GM12878 (cell line): ENCODE measurements around the gene SLC6A9. TPM values are rescaled to one million over a fixed set of nuclear protein-coding genes. Genes with fewer than 3 reads are reported as not detected.
A peak's percentile ranks its signal among the peaks of the same experiment; 100 is the strongest.

Experiments
- CHD1 ChIP-seq: IDR thresholded peaks from 2 replicates; pipeline ENCODE4 v1.6.1; 2012; ENCODE audit warnings: low read depth, low read length, improper control_type of control experiment
- EGR1 ChIP-seq, 2 experiments: IDR thresholded peaks; 1 replicate in 1 of 2; 2 replicates in 1 of 2; pipeline ENCODE4 v1.6.1; 2011 to 2012; ENCODE audit warnings: low read depth in 2 of 2, low read length in 2 of 2, borderline replicate concordance in 1 of 2, mild to moderate bottlenecking in 1 of 2, moderate library complexity in 1 of 2
- HDGF ChIP-seq: fragments of 450-650 bp; IDR thresholded peaks from 2 replicates; pipeline ENCODE4 v1.6.1; 2016; ENCODE audit warnings: antibody characterized with exemption
- PAX5 ChIP-seq: IDR thresholded peaks from 2 replicates; pipeline ENCODE4 v1.6.1; 2011; ENCODE audit warnings: low read depth, low read length, borderline replicate concordance
- PML ChIP-seq: IDR thresholded peaks from 2 replicates; pipeline ENCODE4 v1.6.1; 2012; ENCODE audit warnings: low read length, inconsistent platforms
- RAD21 ChIP-seq: IDR thresholded peaks from 2 replicates; pipeline ENCODE4 v1.6.1; 2011; ENCODE audit warnings: mild to moderate bottlenecking, low read depth, low read length, moderate library complexity; ENCODE audit not compliant: insufficient read depth
- SMAD5 ChIP-seq: IDR thresholded peaks from 2 replicates; pipeline ENCODE4 v1.6.1; 2016; ENCODE audit warnings: antibody characterized with exemption, low read depth
- TBL1XR1 ChIP-seq: IDR thresholded peaks from 2 replicates; pipeline ENCODE4 v1.6.1; 2012; ENCODE audit warnings: low read depth, low read length, improper control_type of control experiment
- polyA plus RNA-seq, 11 experiments: library from polyadenylated mRNA; depleted of rRNA in 4 of 11; unstranded in 6 of 11; stranded (reverse) in 5 of 11; fragments of >200 nt; fragmentation: Nextera tagmentation in 4 of 11; fragmentation: Illumina TruSeq in 1 of 11; extraction: Ambion mirVana in 4 of 11; extraction: Trizol in 1 of 11; gene quantifications; 1 replicate in 1 of 11; 2 replicates in 10 of 11; pipeline versions ENCODE4 v1.2.1 to v1.2.3, GENCODE V29; 2011 to 2016; ENCODE audit warnings: inconsistent platforms in 2 of 11, missing spikeins in 2 of 11, low read depth in 1 of 11
- total RNA-seq, 4 experiments: library from RNA; depleted of rRNA in 3 of 4; stranded (reverse); fragments of >200 nt in 3 of 4; fragmentation: Illumina TruSeq in 1 of 4; extraction: Trizol in 1 of 4; gene quantifications; 2 replicates each; pipeline versions ENCODE4 v1.2.1 to v1.2.3, GENCODE V29; 2013 to 2021
- TF ChIP-seq, protein P1 (sequence below): IDR thresholded peaks from 2 replicates; pipeline ENCODE4 v1.6.1; 2012; ENCODE audit warnings: mild to moderate bottlenecking, low read depth, low read length
- TF ChIP-seq, protein P2 (sequence below): fragments of 450-650 bp; formaldehyde crosslinking; IDR thresholded peaks from 2 replicates; pipeline ENCODE4 v1.4.0; 2020; ENCODE audit warnings: mild to moderate bottlenecking, moderate library complexity
- TF ChIP-seq, protein P3 (sequence below): IDR thresholded peaks from 2 replicates; pipeline ENCODE4 v1.6.1; 2011; ENCODE audit warnings: low read depth, mild to moderate bottlenecking, low read length, moderate library complexity, borderline replicate concordance; ENCODE audit errors: extremely low read depth
- TF ChIP-seq, protein P4 (sequence below): fragments of 450-650 bp; IDR thresholded peaks from 2 replicates; pipeline ENCODE4 v1.6.1; 2016; ENCODE audit warnings: mild to moderate bottlenecking
- TF ChIP-seq, protein P5 (sequence below): IDR thresholded peaks from 2 replicates; pipeline ENCODE4 v1.6.1; 2011; ENCODE audit warnings: borderline replicate concordance, low read depth, mild to moderate bottlenecking, moderate library complexity, low read length; ENCODE audit not compliant: insufficient read depth, poor library complexity, severe bottlenecking
- TF ChIP-seq, protein P6 (sequence below): fragments of 150-350 bp; IDR thresholded peaks from 2 replicates; pipeline ENCODE4 v1.6.1; 2016; ENCODE audit warnings: low read depth, low read length

SLC6A9 gene
- total and polyA plus RNA-seq, 10 of the 15 experiments (the other 5 are each of a cell fraction or from before 2014, with no cell fraction given) = 0.02 to 2.0 (median 0.63) TPM

DNA sequence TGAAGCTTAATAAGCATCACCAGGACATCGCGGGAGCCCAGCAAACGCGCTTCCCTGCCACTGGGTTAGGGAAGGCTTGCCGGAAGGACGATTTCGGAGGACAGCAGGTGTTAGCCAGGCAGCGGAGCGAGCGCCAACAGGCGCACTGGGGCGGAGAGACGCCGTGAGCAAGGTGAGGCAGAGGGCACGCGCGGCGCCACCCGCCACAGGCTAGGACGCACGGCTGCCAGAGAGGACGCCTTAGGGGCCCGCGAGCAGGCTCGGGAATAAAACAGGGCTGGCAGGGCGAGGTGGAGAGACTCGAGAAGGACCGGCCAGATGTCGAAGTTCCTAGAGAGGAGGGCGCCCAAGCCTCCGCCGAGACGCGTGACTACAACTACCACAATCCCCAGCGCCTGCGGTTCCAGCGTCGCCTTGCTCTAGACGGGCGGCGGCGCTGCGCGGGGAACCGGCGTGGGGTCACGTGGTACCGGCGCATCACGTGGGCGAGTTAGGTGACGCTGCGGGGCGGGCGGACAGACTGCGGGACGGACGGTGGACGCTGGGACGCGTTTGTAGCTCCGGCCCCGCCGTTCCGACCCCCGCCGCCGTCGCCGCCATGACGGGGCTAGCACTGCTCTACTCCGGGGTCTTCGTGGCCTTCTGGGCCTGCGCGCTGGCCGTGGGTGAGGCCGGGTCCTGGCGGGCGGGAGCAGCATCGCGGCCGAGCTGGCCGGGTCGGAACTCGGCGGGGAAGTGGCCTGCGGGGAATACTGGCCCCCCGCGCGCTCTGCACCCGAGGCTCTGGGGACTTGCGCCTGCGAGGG lies 56.6 kb downstream of the SLC6A9 start, which contains the start of gene ATP6V0B (continued):
- TF ChIP-seq, protein P1, sequence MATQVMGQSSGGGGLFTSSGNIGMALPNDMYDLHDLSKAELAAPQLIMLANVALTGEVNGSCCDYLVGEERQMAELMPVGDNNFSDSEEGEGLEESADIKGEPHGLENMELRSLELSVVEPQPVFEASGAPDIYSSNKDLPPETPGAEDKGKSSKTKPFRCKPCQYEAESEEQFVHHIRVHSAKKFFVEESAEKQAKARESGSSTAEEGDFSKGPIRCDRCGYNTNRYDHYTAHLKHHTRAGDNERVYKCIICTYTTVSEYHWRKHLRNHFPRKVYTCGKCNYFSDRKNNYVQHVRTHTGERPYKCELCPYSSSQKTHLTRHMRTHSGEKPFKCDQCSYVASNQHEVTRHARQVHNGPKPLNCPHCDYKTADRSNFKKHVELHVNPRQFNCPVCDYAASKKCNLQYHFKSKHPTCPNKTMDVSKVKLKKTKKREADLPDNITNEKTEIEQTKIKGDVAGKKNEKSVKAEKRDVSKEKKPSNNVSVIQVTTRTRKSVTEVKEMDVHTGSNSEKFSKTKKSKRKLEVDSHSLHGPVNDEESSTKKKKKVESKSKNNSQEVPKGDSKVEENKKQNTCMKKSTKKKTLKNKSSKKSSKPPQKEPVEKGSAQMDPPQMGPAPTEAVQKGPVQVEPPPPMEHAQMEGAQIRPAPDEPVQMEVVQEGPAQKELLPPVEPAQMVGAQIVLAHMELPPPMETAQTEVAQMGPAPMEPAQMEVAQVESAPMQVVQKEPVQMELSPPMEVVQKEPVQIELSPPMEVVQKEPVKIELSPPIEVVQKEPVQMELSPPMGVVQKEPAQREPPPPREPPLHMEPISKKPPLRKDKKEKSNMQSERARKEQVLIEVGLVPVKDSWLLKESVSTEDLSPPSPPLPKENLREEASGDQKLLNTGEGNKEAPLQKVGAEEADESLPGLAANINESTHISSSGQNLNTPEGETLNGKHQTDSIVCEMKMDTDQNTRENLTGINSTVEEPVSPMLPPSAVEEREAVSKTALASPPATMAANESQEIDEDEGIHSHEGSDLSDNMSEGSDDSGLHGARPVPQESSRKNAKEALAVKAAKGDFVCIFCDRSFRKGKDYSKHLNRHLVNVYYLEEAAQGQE = no peak
- TF ChIP-seq, protein P2, sequence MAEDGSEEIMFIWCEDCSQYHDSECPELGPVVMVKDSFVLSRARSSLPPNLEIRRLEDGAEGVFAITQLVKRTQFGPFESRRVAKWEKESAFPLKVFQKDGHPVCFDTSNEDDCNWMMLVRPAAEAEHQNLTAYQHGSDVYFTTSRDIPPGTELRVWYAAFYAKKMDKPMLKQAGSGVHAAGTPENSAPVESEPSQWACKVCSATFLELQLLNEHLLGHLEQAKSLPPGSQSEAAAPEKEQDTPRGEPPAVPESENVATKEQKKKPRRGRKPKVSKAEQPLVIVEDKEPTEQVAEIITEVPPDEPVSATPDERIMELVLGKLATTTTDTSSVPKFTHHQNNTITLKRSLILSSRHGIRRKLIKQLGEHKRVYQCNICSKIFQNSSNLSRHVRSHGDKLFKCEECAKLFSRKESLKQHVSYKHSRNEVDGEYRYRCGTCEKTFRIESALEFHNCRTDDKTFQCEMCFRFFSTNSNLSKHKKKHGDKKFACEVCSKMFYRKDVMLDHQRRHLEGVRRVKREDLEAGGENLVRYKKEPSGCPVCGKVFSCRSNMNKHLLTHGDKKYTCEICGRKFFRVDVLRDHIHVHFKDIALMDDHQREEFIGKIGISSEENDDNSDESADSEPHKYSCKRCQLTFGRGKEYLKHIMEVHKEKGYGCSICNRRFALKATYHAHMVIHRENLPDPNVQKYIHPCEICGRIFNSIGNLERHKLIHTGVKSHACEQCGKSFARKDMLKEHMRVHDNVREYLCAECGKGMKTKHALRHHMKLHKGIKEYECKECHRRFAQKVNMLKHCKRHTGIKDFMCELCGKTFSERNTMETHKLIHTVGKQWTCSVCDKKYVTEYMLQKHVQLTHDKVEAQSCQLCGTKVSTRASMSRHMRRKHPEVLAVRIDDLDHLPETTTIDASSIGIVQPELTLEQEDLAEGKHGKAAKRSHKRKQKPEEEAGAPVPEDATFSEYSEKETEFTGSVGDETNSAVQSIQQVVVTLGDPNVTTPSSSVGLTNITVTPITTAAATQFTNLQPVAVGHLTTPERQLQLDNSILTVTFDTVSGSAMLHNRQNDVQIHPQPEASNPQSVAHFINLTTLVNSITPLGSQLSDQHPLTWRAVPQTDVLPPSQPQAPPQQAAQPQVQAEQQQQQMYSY (CRISPR knock-in tag) = peak; percentile 62
- TF ChIP-seq EGR1 (IDR thresholded peaks at IDR 0.05; ENCODE audit: borderline replicate concordance in 1 of 2, low read depth in 2 of 2, low read length in 2 of 2) (peak; percentile 50 to 96; a peak in 2 of 3 replicates), HDGF (peak; percentile 86; the same call in 1 of the 2 replicates), SMAD5 (peak; percentile 70; the same call in 1 of the 2 replicates), TBL1XR1 (0 out of 2 replicates have a peak, but pooled peaks have one; percentile 12), PAX5 (0 out of 2 replicates have a peak, but pooled peaks have one; percentile 71), PML (no peak), RAD21 (no peak), CHD1 (no peak)
- TF ChIP-seq, protein P3, sequence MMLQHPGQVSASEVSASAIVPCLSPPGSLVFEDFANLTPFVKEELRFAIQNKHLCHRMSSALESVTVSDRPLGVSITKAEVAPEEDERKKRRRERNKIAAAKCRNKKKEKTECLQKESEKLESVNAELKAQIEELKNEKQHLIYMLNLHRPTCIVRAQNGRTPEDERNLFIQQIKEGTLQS = peak; percentile 98
- TF ChIP-seq, protein P4, sequence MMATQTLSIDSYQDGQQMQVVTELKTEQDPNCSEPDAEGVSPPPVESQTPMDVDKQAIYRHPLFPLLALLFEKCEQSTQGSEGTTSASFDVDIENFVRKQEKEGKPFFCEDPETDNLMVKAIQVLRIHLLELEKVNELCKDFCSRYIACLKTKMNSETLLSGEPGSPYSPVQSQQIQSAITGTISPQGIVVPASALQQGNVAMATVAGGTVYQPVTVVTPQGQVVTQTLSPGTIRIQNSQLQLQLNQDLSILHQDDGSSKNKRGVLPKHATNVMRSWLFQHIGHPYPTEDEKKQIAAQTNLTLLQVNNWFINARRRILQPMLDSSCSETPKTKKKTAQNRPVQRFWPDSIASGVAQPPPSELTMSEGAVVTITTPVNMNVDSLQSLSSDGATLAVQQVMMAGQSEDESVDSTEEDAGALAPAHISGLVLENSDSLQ = peak; percentile 64
- TF ChIP-seq, protein P5, sequence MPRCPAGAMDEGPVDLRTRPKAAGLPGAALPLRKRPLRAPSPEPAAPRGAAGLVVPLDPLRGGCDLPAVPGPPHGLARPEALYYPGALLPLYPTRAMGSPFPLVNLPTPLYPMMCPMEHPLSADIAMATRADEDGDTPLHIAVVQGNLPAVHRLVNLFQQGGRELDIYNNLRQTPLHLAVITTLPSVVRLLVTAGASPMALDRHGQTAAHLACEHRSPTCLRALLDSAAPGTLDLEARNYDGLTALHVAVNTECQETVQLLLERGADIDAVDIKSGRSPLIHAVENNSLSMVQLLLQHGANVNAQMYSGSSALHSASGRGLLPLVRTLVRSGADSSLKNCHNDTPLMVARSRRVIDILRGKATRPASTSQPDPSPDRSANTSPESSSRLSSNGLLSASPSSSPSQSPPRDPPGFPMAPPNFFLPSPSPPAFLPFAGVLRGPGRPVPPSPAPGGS = peak; percentile 34
- TF ChIP-seq, protein P6, sequence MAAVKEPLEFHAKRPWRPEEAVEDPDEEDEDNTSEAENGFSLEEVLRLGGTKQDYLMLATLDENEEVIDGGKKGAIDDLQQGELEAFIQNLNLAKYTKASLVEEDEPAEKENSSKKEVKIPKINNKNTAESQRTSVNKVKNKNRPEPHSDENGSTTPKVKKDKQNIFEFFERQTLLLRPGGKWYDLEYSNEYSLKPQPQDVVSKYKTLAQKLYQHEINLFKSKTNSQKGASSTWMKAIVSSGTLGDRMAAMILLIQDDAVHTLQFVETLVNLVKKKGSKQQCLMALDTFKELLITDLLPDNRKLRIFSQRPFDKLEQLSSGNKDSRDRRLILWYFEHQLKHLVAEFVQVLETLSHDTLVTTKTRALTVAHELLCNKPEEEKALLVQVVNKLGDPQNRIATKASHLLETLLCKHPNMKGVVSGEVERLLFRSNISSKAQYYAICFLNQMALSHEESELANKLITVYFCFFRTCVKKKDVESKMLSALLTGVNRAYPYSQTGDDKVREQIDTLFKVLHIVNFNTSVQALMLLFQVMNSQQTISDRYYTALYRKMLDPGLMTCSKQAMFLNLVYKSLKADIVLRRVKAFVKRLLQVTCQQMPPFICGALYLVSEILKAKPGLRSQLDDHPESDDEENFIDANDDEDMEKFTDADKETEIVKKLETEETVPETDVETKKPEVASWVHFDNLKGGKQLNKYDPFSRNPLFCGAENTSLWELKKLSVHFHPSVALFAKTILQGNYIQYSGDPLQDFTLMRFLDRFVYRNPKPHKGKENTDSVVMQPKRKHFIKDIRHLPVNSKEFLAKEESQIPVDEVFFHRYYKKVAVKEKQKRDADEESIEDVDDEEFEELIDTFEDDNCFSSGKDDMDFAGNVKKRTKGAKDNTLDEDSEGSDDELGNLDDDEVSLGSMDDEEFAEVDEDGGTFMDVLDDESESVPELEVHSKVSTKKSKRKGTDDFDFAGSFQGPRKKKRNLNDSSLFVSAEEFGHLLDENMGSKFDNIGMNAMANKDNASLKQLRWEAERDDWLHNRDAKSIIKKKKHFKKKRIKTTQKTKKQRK = no peak
